Sigmoid colon (tissue), 7 donors: ENCODE results near the gene RIOK1. TPM values are rescaled to one million over a fixed set of nuclear protein-coding genes. Genes with fewer than 3 reads are reported as not detected.

ENCODE experiments used
- DNase-seq: peaks from one replicate; pipeline ENCODE4 v3.0.0-alpha.2; 2019
- H3K27ac ChIP-seq, 4 donors: fragments of 200-600 bp; sonication (generic); one replicate each; pipeline ENCODE4 v1.5.1; 2016 to 2019; ENCODE audit warnings: mild to moderate bottlenecking in 1 of 4
- H3K27me3 ChIP-seq, 3 donors: fragments of 200-600 bp; sonication (generic); one replicate each; pipeline ENCODE4 v1.5.1; 2019; ENCODE audit warnings: mild to moderate bottlenecking in 1 of 3
- H3K36me3 ChIP-seq, 4 donors: fragments of 200-600 bp; sonication (generic); one replicate each; pipeline ENCODE4 v1.5.1; 2016 to 2019
- H3K4me1 ChIP-seq, 4 donors: fragments of 200-600 bp; sonication (generic); one replicate each; pipeline ENCODE4 v1.5.1; 2017 to 2019
- H3K4me3 ChIP-seq, 4 donors: fragments of 200-600 bp; sonication (generic); one replicate each; pipeline ENCODE4 v1.5.1; 2017 to 2019; ENCODE audit warnings: mild to moderate bottlenecking in 2 of 4, moderate library complexity in 1 of 4
- H3K9me3 ChIP-seq, 4 donors: fragments of 200-600 bp in 3 of 4; sonication (generic) in 3 of 4; one replicate each; pipeline versions ENCODE4 v1.5.1 to v1.6.1; 2013 to 2019
- EP300 ChIP-seq, 4 donors: sonication (generic); formaldehyde crosslinking; IDR thresholded peaks; one replicate each; pipeline ENCODE4 v1.6.1; 2017; ENCODE audit warnings: antibody characterized with exemption in 4 of 4
- POLR2A ChIP-seq, 2 donors: fragments of 450-650 bp; IDR thresholded peaks; one replicate each; pipeline ENCODE4 v1.6.1; 2016; ENCODE audit warnings: antibody characterized with exemption in 2 of 2, mild to moderate bottlenecking in 2 of 2, moderate library complexity in 2 of 2
- POLR2AphosphoS5 ChIP-seq, 4 donors: sonication (generic); formaldehyde crosslinking; IDR thresholded peaks; one replicate each; pipeline ENCODE4 v1.6.1; 2017; ENCODE audit warnings: antibody characterized with exemption in 4 of 4
- WGBS, 2 donors: extraction: QIAGEN DNeasy Blood & Tissue Kit; methylation state at CpG; one replicate each; pipeline ENCODE4 v1.1.7; 2013; 5-methylcytosine and 5-hydroxymethylcytosine counted together
- intact Hi-C: fragments of 100-400 bp; cut with DNase I; formaldehyde crosslinking; loops from one replicate; pipeline ENCODE4 v1.15.1; 2023
- polyA plus RNA-seq, 3 donors: library from polyadenylated mRNA; stranded (reverse); fragments of 200-250 nt; gene quantifications; one replicate each; pipeline ENCODE4 v1.2.3, GENCODE V29; 2013
- total RNA-seq, 4 donors: library from RNA; depleted of rRNA; stranded (reverse); fragments of >200 nt; gene quantifications; one replicate each; pipeline ENCODE4 v1.1.0, GENCODE V29; 2016
- TF ChIP-seq, protein P1 (sequence below), 4 experiments: fragments of 450-650 bp in 3 of 4; fragments of 200-600 bp in 1 of 4; IDR thresholded peaks; one replicate each; pipeline ENCODE4 v1.5.1; 2016 to 2019; ENCODE audit warnings: antibody characterized with exemption in 4 of 4, mild to moderate bottlenecking in 3 of 4, moderate library complexity in 2 of 4
- donor health status: healthy with polysubstance abuse.
- donor health status: Bipolar disorder and iron deficiency.
- donor health status: healthy.

Gene RIOK1
- total and polyA plus RNA-seq, 7 donors, result 10.2 to 16.9 (median 15.3) TPM

DNA sequence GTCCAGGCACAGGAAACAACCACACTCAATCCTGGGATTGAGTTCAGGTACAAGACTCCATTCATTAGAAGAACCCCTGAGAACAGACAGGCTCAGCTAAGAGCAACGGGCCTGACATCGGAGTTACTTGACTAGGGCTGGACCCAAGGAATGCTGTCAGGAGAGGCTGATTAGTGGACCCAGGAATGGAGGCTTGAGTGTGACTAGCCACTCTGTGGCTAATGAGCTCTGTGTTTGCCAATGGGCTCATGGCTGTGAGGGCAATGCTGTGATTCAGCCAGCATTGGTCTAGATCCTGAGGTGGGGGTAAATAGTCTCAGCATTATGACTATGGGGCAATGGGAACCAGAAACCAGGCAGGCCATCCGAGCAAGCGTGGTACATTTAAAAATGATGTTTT, 71.8 kb downstream of the RIOK1 start:
- WGBS, 2 donors, result 90 to 96% methylated on average over 4 of the region's 4 CpGs
- H3K4me1 ChIP-seq, result no peaks in the 10 kb centered on the region
- TF ChIP-seq EP300 (IDR thresholded peaks at IDR 0.05), result no peak
- H3K27ac ChIP-seq, result no peak overlapping the region
- intact Hi-C loops, result no loop called here
- DNase-seq, result peak; percentile 1
- H3K36me3 ChIP-seq, result no peaks in the 10 kb centered on the region
- H3K4me3 ChIP-seq, result no peak overlapping the region
- no peaks in the 10 kb centered on the region for H3K27me3 ChIP-seq
- H3K9me3 ChIP-seq, result no peaks in the 10 kb centered on the region

DNA sequence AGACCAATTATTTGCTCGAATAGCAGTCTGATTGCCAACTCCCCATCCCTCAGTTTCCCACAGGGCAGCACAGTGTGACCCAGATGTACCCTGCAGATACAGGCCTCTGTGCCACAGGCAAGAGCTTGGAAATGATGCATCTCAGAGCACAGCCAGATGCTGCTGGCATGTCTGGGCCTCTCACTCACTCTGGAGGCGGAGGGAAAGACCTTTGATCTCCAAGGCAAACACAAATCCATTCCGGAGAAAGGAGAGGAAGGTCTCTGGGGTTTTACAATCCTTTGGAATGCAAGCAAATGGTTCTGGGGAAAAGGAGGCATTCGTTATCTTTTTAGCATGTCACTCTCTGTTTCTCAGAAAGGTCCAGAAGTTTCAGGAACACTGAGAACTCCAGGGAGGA, 74.2 kb downstream of the RIOK1 start:
- no peak for DNase-seq
- Histone ChIP-seq H3K4me1 (no peaks in the 10 kb centered on the region), H3K36me3 (no peaks in the 10 kb centered on the region), H3K4me3 (no peak overlapping the region), H3K27me3 (no peaks in the 10 kb centered on the region), H3K27ac (no peak overlapping the region), H3K9me3 (no peaks in the 10 kb centered on the region)
- intact Hi-C loops, result no loop called here
- WGBS, 2 donors, result 16 to 54% methylated on average over 4 of the region's 4 CpGs
- TF ChIP-seq, protein P1, sequence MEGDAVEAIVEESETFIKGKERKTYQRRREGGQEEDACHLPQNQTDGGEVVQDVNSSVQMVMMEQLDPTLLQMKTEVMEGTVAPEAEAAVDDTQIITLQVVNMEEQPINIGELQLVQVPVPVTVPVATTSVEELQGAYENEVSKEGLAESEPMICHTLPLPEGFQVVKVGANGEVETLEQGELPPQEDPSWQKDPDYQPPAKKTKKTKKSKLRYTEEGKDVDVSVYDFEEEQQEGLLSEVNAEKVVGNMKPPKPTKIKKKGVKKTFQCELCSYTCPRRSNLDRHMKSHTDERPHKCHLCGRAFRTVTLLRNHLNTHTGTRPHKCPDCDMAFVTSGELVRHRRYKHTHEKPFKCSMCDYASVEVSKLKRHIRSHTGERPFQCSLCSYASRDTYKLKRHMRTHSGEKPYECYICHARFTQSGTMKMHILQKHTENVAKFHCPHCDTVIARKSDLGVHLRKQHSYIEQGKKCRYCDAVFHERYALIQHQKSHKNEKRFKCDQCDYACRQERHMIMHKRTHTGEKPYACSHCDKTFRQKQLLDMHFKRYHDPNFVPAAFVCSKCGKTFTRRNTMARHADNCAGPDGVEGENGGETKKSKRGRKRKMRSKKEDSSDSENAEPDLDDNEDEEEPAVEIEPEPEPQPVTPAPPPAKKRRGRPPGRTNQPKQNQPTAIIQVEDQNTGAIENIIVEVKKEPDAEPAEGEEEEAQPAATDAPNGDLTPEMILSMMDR (IDR thresholded peaks at IDR 0.05), result no peak
- TF ChIP-seq POLR2AphosphoS5 (IDR thresholded peaks at IDR 0.05), result no peak
- TF ChIP-seq EP300 (IDR thresholded peaks at IDR 0.05), result no peak
- no peak for TF ChIP-seq POLR2A (IDR thresholded peaks at IDR 0.05)

DNA sequence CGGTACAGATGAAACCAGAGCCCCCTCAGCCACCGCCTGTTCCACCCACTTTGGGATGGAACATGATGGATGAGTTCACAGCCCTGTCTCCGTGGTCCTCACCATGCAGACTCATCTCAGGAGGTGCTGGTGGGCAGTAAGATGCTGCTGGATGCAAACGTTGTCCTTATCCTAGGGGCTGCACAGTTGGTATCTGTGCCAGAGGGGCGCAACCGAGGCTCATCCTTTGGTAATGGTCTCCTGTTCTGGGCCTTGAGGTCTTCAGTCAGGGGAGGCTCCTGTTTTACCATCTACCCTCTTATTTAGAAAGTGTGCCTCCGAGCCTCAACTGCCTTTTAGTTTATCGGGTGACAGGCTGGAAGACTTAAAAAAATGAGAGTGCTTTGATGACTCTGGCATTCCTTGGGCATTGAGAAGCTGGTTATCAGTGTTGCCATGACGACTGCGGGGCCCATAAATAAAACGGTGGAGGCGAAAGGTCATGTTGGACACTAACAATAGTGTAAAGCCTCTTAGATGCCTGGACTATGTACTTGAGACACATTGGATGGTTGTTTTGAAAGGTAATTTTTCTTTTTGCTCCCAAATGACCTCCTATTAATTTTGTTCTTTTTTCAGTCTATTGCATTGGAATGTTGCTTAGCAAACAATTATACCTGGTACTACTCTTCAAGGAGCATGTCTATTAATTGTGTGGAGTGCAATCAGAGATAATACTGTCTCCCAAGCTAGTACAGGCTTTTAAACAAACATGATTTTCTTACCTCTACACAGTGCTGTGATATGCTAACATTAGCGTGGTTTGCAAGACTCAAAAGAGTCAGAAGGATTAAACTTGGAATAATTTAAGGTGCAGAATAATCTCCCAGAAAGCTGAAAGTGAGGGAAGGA, 77.6 kb downstream of the RIOK1 start:
- Histone ChIP-seq H3K27me3 (no peaks in the 10 kb centered on the region), H3K4me1 (no peaks in the 10 kb centered on the region), H3K9me3 (no peaks in the 10 kb centered on the region), H3K27ac (no peak overlapping the region), H3K4me3 (no peak overlapping the region), H3K36me3 (no peaks in the 10 kb centered on the region)
- TF ChIP-seq POLR2A (IDR thresholded peaks at IDR 0.05) (no peak), EP300 (IDR thresholded peaks at IDR 0.05) (no peak), POLR2AphosphoS5 (IDR thresholded peaks at IDR 0.05) (no peak)
- TF ChIP-seq, protein P1 (IDR thresholded peaks at IDR 0.05), result no peak
- intact Hi-C loops, result no loop called here
- DNase-seq, result no peak
- 51 to 62% methylated on average over 13 of the region's 13 CpGs for WGBS, 2 donors

Other genes starting within 250 kb of the RIOK1 start
- 10 to 100 TPM; 24.1 to 53.9 (median 33.3) TPM for gene SSR1, start 76.6 kb upstream of the RIOK1 start, total RNA-seq
- 10 to 100 TPM; 10.8 to 55.1 (median 24.3) TPM for gene SSR1, start 76.6 kb upstream of the RIOK1 start, polyA plus RNA-seq
- not detected for gene CAGE1, start 66 bp upstream of the RIOK1 start, total RNA-seq
- gene CAGE1, start 66 bp upstream of the RIOK1 start, polyA plus RNA-seq, result under 1 TPM in 1 of 3 donors, not detected in 2; 0.04 TPM
- 1 to 10 TPM; 4.2 to 5.0 (median 5.0) TPM for gene DSP, start 151.9 kb downstream of the RIOK1 start, total RNA-seq
- 10 to 100 TPM; 39.0 to 61.3 (median 42.4) TPM for gene DSP, start 151.9 kb downstream of the RIOK1 start, polyA plus RNA-seq
- 10 to 100 TPM; 12.5 to 18.6 (median 17.4) TPM for gene SNRNP48, start 200.4 kb downstream of the RIOK1 start, total RNA-seq
- 1 to 10 TPM; 7.8 to 8.7 (median 8.1) TPM for gene SNRNP48, start 200.4 kb downstream of the RIOK1 start, polyA plus RNA-seq